ENCODE measurements around the gene IGSF10. TPM values are rescaled to one million over a fixed set of nuclear protein-coding genes. Genes with fewer than 3 reads are reported as not detected.

IGSF10 gene
- total RNA-seq, 1 donor from 2014 or later = 1.2 TPM

- TF ChIP-seq CTCF (IDR thresholded peaks at IDR 0.05) = no peak
- Mint-ChIP-seq H3K36me3 (ENCODE audit: unreplicated experiment) (no peaks in the 10 kb centered on the region), H3K4me3 (ENCODE audit: unreplicated experiment) (no peak overlapping the region), H3K27ac (ENCODE audit: unreplicated experiment) (no peak overlapping the region), H3K9me3 (ENCODE audit: unreplicated experiment) (no peaks in the 10 kb centered on the region), H3K4me1 (ENCODE audit: unreplicated experiment) (peaks cover 4% of the 10 kb centered on the region), H3K27me3 (ENCODE audit: unreplicated experiment) (no peaks in the 10 kb centered on the region)
- no peak for DNase-seq (ENCODE audit: extremely low spot score, unreplicated experiment)
Observed at GRCh38 chr3:151476344-151477018, 15.6 kb upstream of the IGSF10 start.

GRCh38 chr3:151468284-151468917 is 7.5 kb upstream of the IGSF10 start:
- H3K27ac Mint-ChIP-seq (ENCODE audit: unreplicated experiment) = no peak overlapping the region
- DNase-seq (ENCODE audit: extremely low spot score, unreplicated experiment) = no peak
- H3K4me3 Mint-ChIP-seq (ENCODE audit: unreplicated experiment) = no peak overlapping the region
- H3K9me3 Mint-ChIP-seq (ENCODE audit: unreplicated experiment) = no peaks in the 10 kb centered on the region
- no peaks in the 10 kb centered on the region for H3K4me1 Mint-ChIP-seq (ENCODE audit: unreplicated experiment)
- peaks cover 11% of the 10 kb centered on the region for H3K27me3 Mint-ChIP-seq (ENCODE audit: unreplicated experiment)
- no peaks in the 10 kb centered on the region for H3K36me3 Mint-ChIP-seq (ENCODE audit: unreplicated experiment)
- peak; percentile 91 for TF ChIP-seq CTCF (IDR thresholded peaks at IDR 0.05)

- H3K36me3 Mint-ChIP-seq (ENCODE audit: unreplicated experiment) = no peaks in the 10 kb centered on the region
- no peak for TF ChIP-seq CTCF (IDR thresholded peaks at IDR 0.05)
- H3K27me3 Mint-ChIP-seq (ENCODE audit: unreplicated experiment) = peaks cover 13% of the 10 kb centered on the region
- no peak overlapping the region for H3K27ac Mint-ChIP-seq (ENCODE audit: unreplicated experiment)
- no peak for DNase-seq (ENCODE audit: extremely low spot score, unreplicated experiment)
- H3K4me1 Mint-ChIP-seq (ENCODE audit: unreplicated experiment) = no peaks in the 10 kb centered on the region
- H3K9me3 Mint-ChIP-seq (ENCODE audit: unreplicated experiment) = no peaks in the 10 kb centered on the region
- H3K4me3 Mint-ChIP-seq (ENCODE audit: unreplicated experiment) = no peak overlapping the region
Observed at GRCh38 chr3:151467069-151467468, 6.2 kb upstream of the IGSF10 start.

- no peak overlapping the region for H3K27ac Mint-ChIP-seq (ENCODE audit: unreplicated experiment)
- no peaks in the 10 kb centered on the region for H3K9me3 Mint-ChIP-seq (ENCODE audit: unreplicated experiment)
- DNase-seq (ENCODE audit: extremely low spot score, unreplicated experiment) = no peak
- peaks cover 10% of the 10 kb centered on the region for H3K4me1 Mint-ChIP-seq (ENCODE audit: unreplicated experiment)
- H3K36me3 Mint-ChIP-seq (ENCODE audit: unreplicated experiment) = no peaks in the 10 kb centered on the region
- no peak overlapping the region for H3K4me3 Mint-ChIP-seq (ENCODE audit: unreplicated experiment)
- H3K27me3 Mint-ChIP-seq (ENCODE audit: unreplicated experiment) = peaks cover 33% of the 10 kb centered on the region
- no peak for TF ChIP-seq CTCF (IDR thresholded peaks at IDR 0.05)
Observed at GRCh38 chr3:151462991-151463390, 2.1 kb upstream of the IGSF10 start.

GRCh38 chr3:151462278-151462780 is 1.5 kb upstream of the IGSF10 start:
- no peak for DNase-seq (ENCODE audit: extremely low spot score, unreplicated experiment)
- Mint-ChIP-seq H3K27me3 (ENCODE audit: unreplicated experiment) (peaks cover 33% of the 10 kb centered on the region), H3K4me3 (ENCODE audit: unreplicated experiment) (no peak overlapping the region), H3K9me3 (ENCODE audit: unreplicated experiment) (no peaks in the 10 kb centered on the region), H3K27ac (ENCODE audit: unreplicated experiment) (no peak overlapping the region), H3K36me3 (ENCODE audit: unreplicated experiment) (no peaks in the 10 kb centered on the region), H3K4me1 (ENCODE audit: unreplicated experiment) (peaks cover 10% of the 10 kb centered on the region)
- TF ChIP-seq CTCF (IDR thresholded peaks at IDR 0.05) = no peak
